LNCAP (cell line): ENCODE results near the gene SH3BP2.

Source experiments
- CTCF ChIP-seq: fragments of 450-650 bp; IDR thresholded peaks from 2 replicates; pipeline ENCODE4 v1.5.1; 2017; ENCODE audit warnings: mild to moderate bottlenecking

The SH3BP2 gene

GRCh38 chr4:2750719-2751605 lies 41.9 kb upstream of the SH3BP2 start:
- no peak for TF ChIP-seq CTCF

- no peak for TF ChIP-seq CTCF
These were observed 39.4 kb upstream of the SH3BP2 start for GRCh38 chr4:2753436-2753835.

- TF ChIP-seq CTCF: no peak
These were observed 37.8 kb upstream of the SH3BP2 start for GRCh38 chr4:2754848-2755819.

- TF ChIP-seq CTCF: 0 out of 2 replicates have a peak, but pooled peaks have one; percentile 19
These were observed 36.8 kb upstream of the SH3BP2 start, which contains the start of gene TNIP2 for GRCh38 chr4:2755821-2756690. Gene TNIP2, minus strand, starts transcription at chr4:2756336. Its CDS starts 47 bp downstream, at chr4:2756289.

- TF ChIP-seq CTCF: no peak
These were observed 36.1 kb upstream of the SH3BP2 start for GRCh38 chr4:2756691-2757350.

- no peak for TF ChIP-seq CTCF
These were observed 35.5 kb upstream of the SH3BP2 start for GRCh38 chr4:2757426-2757825.
